Measurements from ENCODE around the gene GDF7. TPM values are rescaled to one million over a fixed set of nuclear protein-coding genes. Genes with fewer than 3 reads are reported as not detected.

The GDF7 gene
- total and polyA plus RNA-seq, 2 donors (not counting 3 experiments of a cell fraction or from before 2014, with no cell fraction given), result 3.7 to 3.9 TPM

DNA sequence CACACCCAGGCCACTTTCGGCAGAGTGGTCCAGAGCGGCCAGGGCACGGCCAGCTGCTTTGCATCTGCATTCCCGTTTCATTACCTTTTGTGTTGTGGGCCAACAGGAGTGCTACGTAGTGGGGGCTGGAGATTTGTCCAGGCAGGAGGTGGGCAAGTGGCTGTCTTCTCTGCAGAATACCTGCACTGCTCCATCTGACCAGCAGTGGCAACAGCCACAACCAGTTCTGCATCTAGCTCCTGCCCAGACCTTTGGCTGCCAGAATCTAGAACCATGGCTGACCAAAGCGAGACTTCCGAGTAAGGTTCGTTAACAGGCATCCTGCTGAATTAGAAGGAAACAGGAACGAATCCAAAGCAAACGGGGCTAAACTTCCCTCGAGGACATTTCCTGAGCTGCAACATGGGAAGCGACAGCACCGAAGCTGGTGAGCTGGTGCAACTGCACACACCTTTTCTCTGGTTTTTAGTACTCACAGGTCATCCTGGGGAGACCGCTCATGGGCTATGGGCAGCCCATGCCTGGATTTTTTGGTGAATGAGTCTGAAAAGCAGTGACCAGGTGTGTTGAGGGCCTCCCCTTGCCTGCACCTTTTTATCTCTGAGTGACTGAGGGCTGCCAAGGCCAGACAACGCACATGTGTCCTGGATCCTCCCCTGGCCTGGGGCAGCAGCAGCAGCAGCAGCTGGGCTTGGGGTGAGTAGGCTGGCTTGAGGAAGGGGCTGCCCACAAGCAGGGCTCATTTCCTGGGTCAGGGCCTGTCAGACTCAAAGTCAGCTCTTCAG, 10.5 kb downstream of the GDF7 start:
- TF ChIP-seq, protein P1, sequence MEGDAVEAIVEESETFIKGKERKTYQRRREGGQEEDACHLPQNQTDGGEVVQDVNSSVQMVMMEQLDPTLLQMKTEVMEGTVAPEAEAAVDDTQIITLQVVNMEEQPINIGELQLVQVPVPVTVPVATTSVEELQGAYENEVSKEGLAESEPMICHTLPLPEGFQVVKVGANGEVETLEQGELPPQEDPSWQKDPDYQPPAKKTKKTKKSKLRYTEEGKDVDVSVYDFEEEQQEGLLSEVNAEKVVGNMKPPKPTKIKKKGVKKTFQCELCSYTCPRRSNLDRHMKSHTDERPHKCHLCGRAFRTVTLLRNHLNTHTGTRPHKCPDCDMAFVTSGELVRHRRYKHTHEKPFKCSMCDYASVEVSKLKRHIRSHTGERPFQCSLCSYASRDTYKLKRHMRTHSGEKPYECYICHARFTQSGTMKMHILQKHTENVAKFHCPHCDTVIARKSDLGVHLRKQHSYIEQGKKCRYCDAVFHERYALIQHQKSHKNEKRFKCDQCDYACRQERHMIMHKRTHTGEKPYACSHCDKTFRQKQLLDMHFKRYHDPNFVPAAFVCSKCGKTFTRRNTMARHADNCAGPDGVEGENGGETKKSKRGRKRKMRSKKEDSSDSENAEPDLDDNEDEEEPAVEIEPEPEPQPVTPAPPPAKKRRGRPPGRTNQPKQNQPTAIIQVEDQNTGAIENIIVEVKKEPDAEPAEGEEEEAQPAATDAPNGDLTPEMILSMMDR (IDR thresholded peaks at IDR 0.05; ENCODE audit: extremely low read depth in 1 of 2, insufficient read depth in 1 of 2, low read depth in 1 of 2, low read length in 2 of 2), result peak; percentile 15 to 25
- TF ChIP-seq, protein P2, sequence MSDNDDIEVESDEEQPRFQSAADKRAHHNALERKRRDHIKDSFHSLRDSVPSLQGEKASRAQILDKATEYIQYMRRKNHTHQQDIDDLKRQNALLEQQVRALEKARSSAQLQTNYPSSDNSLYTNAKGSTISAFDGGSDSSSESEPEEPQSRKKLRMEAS (IDR thresholded peaks at IDR 0.05; ENCODE audit: insufficient read depth, insufficient read length), result no peak
- no peak for TF ChIP-seq POLR2AphosphoS5 (IDR thresholded peaks at IDR 0.05; ENCODE audit: insufficient read depth, low read depth, low read length)
- H3K79me2 ChIP-seq (ENCODE audit: control insufficient read depth, insufficient read depth, low read length), result no peaks in the 10 kb centered on the region
- H3K9ac ChIP-seq (replicated peaks; ENCODE audit: extremely low read depth, insufficient read depth, low read length), result no peak overlapping the region
- DNase-seq (ENCODE audit: low read depth, low spot score) (peak; percentile 35), FAIRE-seq (no peak)
- peaks cover 18% of the 10 kb centered on the region for H3K4me1 ChIP-seq (ENCODE audit: control insufficient read depth, extremely low read depth, insufficient read depth, low read length)
- H3K27me3 ChIP-seq (ENCODE audit: control insufficient read depth in 2 of 2, insufficient read depth in 2 of 2, low read length in 2 of 2), result no peaks in the 10 kb centered on the region
- H4K20me1 ChIP-seq (replicated peaks; ENCODE audit: control insufficient read depth, extremely low read depth, insufficient read depth, low read length), result no peaks in the 10 kb centered on the region
- ChIA-PET POLR2A (interaction anchor here (1.1 kb wide), 1 partner anchor 21 kb away, joined by 3 read pairs; no protein-coding TSS in a partner anchor), CTCF (interaction anchor here (1.0 to 8.5 kb wide), 8 partner anchors 8 to 286 kb away, joined by 3 to 71 read pairs (median 5); partner anchors contain the start of gene GDF7)
- no peak overlapping the region for H3K4me3 ChIP-seq (replicated peaks in 1 of 3; ENCODE audit: insufficient read depth in 1 of 3, low read depth in 1 of 3, low read length in 3 of 3)
- BruUV-seq (replicated peaks), result no TSS peak
- H3K9me1 ChIP-seq (replicated peaks; ENCODE audit: control insufficient read depth, extremely low read depth, insufficient read depth, low read length), result no peaks in the 10 kb centered on the region
- H3K4me2 ChIP-seq (ENCODE audit: insufficient read depth, low read length), result no peak overlapping the region
- no peaks in the 10 kb centered on the region for H3K9me3 ChIP-seq (replicated peaks; ENCODE audit: control insufficient read depth, insufficient read depth, low read length)
- H3K27ac ChIP-seq (ENCODE audit: insufficient read depth, low read depth, low read length), result no peak overlapping the region
- H3K36me3 ChIP-seq (ENCODE audit: control insufficient read depth in 2 of 2, extremely low read depth in 1 of 2, insufficient read depth in 2 of 2, low read length in 2 of 2), result peaks cover 0 to 5% of the 10 kb centered on the region in 2 experiments
- H2AFZ ChIP-seq (ENCODE audit: low read depth, low read length), result no peak overlapping the region
- intact Hi-C loops (cut with micrococcal nuclease) (no loop called here), dilution Hi-C loops (cut with MboI; ENCODE audit: extremely low pct_ligation_motif_present, low sequenced_read_pairs) (no loop called here)

DNA sequence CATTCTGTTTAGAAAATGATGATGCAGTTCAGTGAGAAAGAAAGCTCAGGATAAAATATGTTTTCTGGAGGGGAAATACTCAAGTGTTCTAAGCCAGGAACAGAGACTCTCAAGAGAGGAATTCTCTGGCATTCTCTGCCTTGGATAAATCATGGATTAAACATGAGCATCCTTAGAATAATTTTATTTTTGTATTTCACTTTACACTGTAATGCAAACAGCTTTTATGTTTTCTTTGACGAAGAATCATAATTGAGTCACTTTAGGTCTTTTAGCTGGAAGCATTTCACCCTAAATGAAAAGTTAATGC, 11.1 kb downstream of the GDF7 start:
- Histone ChIP-seq H3K27me3 (ENCODE audit: control insufficient read depth in 2 of 2, insufficient read depth in 2 of 2, low read length in 2 of 2) (no peaks in the 10 kb centered on the region), H3K36me3 (ENCODE audit: control insufficient read depth in 2 of 2, extremely low read depth in 1 of 2, insufficient read depth in 2 of 2, low read length in 2 of 2) (peaks cover 0 to 5% of the 10 kb centered on the region in 2 experiments), H4K20me1 (replicated peaks; ENCODE audit: control insufficient read depth, extremely low read depth, insufficient read depth, low read length) (no peaks in the 10 kb centered on the region), H3K4me3 (replicated peaks in 1 of 3; ENCODE audit: insufficient read depth in 1 of 3, low read depth in 1 of 3, low read length in 3 of 3) (no peak overlapping the region), H3K9me3 (replicated peaks; ENCODE audit: control insufficient read depth, insufficient read depth, low read length) (no peaks in the 10 kb centered on the region), H3K27ac (ENCODE audit: insufficient read depth, low read depth, low read length) (no peak overlapping the region), H2AFZ (ENCODE audit: low read depth, low read length) (no peak overlapping the region), H3K79me2 (ENCODE audit: control insufficient read depth, insufficient read depth, low read length) (no peaks in the 10 kb centered on the region), H3K4me1 (ENCODE audit: control insufficient read depth, extremely low read depth, insufficient read depth, low read length) (peaks cover 21% of the 10 kb centered on the region), H3K9ac (replicated peaks; ENCODE audit: extremely low read depth, insufficient read depth, low read length) (no peak overlapping the region), H3K4me2 (ENCODE audit: insufficient read depth, low read length) (no peak overlapping the region), H3K9me1 (replicated peaks; ENCODE audit: control insufficient read depth, extremely low read depth, insufficient read depth, low read length) (no peaks in the 10 kb centered on the region)
- intact Hi-C loops (cut with micrococcal nuclease) (no loop called here), dilution Hi-C loops (cut with MboI; ENCODE audit: extremely low pct_ligation_motif_present, low sequenced_read_pairs) (no loop called here)
- POLR2A ChIA-PET, result interaction anchor here (1.1 kb wide), 1 partner anchor 20 kb away, joined by 3 read pairs; no protein-coding TSS in a partner anchor
- TF ChIP-seq JUN (IDR thresholded peaks at IDR 0.05; ENCODE audit: borderline replicate concordance, insufficient read depth, insufficient read length, low read depth), result no peak
- DNase-seq (ENCODE audit: low read depth, low spot score), result no peak
- no peak for FAIRE-seq
- no TSS peak for BruUV-seq (replicated peaks)
- CTCF ChIA-PET, result interaction anchor here (1.0 to 8.5 kb wide), 9 partner anchors 7 to 285 kb away, joined by 3 to 71 read pairs (median 3); partner anchors contain the start of gene GDF7
